RCC 7860 (cell line): Measurements from ENCODE around the gene CNDP2.

Experiments
- DNase-seq: peaks from one replicate; pipeline ENCODE4 v3.0.0-alpha.2; 2015; ENCODE audit warnings: low spot score
- FAIRE-seq: peaks from 2 replicates; lab custom pipeline; 2012; peaks lifted over from hg19 to GRCh38; lab: Jason Lieb, UNC

Gene CNDP2

DNA sequence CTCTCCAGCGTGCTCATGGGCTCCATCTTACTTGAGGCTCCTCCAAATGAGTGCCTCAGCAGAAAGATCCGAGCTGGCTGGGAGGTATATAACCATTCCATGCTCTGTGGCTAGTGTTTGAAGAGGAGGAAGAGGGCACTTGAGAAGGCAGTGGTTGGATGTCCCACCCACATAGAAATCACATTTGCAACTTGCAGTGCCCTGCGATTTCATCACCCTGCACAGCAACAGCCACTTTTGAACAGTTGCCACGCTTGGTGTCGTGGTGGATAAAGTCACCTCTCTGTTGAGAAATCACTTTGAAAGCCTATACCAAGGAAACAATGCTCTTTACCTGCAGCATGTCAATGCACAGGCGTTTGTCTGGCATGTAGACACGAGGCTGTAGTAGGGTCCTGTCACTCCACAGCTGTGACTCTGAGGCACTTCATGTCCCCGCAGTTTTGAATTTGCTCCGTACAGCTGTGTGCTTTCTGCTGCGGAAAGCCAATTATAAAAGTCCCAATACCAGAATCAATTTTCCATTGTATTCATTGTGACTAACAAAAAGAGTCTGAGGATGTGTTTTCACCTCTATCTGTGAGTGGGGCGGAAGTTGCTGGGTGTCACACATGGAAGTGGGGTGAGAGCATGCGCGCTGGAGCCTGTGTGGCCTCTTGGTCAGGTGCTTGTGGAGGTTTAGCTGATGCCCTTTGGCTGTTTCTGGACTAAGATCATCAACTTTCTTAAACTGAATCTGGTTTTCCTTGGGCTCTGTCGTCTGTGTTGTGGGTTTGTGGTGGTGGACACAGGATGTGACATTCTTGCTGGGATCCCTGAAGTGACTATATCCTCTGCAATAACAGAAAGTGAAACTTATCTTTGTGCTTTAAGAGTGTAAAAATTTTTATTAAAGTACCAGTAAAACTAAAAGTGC lies 2.8 kb downstream of the CNDP2 start:
- peak; percentile 73 for DNase-seq
- FAIRE-seq = peak; percentile 63

DNA sequence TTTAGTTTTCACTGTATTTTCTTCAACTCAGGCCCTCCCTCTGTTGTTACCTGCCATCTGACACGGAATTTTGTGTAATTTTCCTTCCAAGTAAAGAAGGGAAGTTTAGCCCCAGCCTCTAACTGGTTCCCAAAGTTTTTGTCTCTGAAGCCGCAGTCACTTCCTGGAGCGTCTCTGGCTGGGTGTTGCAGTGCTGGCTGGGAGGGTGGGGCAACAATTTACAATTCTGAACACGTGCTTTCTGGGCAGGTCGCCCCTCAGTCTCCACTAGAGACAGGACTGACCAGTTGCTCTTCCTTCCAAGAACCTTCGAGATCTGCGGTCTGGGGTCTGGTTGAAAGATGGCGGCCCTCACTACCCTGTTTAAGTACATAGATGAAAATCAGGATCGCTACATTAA lies 3.5 kb downstream of the CNDP2 start:
- DNase-seq (peak; percentile 73), FAIRE-seq (peak; percentile 53)

DNA sequence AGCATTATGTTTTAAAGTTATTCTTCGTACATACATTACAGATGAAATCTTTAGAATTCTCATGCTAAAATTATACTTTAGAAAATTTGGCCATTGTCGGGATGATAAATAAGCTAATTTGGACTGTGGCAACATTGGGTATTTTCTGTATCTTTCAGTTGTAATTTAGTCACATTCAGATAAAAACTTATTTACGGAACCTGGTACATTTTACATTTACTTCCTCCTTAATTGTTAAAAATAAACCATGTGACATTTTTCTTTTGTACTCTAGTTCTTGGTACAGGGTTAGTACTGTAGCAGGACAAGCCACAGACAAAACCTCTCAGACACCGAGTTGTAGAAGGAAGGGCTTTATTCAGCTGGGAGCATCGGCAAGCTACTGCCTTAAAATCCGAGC lies 4.2 kb downstream of the CNDP2 start:
- DNase-seq = no peak
- no peak for FAIRE-seq

DNA sequence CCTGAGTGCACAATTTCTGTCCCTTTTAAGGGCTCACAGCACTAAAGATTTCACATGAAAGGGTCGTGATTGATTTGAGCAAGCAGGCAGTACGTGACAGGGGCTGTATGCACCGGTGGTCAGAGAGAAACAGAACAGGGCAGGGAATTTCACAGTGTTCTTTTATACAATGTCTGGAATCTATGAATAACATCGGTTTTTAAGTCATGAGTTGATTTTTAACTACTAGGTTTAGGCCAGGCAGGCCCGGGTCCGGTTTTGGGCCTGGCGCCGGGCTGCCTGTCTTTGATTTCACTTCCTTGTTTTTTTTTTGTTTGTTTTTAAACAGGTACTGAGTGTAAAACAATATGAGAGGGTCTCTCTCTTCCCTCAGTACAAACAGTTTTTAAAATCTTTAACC lies 4.6 kb downstream of the CNDP2 start:
- DNase-seq = peak; percentile 56
- FAIRE-seq = peak; percentile 82

DNA sequence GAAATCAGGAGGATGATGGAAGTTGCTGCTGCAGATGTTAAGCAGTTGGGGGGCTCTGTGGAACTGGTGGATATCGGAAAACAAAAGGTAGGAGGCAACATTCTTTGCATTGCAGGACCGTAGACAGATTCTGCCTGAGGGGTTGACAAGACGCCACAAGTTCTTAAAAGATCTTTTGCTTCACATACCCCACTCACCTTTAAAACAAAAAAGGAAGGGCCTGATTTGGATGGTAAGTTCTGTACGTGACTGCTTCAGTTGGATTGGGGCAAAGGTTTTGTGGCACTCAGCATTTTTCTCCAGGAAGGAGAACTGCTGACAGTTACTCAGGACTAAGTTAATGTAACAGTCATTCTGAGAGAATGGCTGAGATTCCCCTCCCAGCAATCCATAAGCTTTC lies 5.2 kb downstream of the CNDP2 start:
- peak; percentile 43 for DNase-seq
- FAIRE-seq = peak; percentile 71

DNA sequence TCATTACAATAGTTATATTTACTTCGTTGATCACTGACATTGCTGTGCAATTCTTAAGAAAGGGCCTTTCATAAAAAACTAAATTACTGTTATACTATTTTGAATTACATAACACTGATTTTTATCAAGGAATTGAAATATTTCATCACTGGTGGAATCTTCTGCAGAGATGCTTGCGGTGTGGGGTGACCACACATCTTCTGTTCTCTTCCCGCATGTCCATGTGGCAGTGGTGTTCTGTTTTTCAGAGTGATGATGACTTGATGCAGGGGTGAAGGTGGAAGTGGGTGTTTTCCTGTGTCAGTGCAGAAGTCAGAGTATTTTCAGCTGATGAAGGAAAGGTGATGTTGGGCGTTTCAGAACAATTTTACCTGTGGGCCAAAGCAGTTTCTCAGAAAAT lies 7.0 kb downstream of the CNDP2 start:
- FAIRE-seq = no peak
- no peak for DNase-seq

DNA sequence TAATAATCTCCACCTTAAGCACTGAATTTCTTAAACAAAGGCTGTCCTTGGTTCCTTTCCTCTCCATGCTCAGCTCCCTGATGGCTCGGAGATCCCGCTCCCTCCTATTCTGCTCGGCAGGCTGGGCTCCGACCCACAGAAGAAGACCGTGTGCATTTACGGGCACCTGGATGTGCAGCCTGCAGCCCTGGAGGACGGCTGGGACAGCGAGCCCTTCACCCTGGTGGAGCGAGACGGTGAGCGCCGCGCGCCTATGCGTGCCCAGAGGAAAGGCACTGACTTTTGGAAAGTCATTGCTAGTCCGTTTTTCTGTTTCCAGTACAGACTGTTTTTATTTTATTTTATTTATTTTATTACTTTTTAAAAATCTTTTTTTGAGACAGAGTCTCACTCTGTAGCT lies 9.6 kb downstream of the CNDP2 start:
- FAIRE-seq (no peak), DNase-seq (no peak)

DNA sequence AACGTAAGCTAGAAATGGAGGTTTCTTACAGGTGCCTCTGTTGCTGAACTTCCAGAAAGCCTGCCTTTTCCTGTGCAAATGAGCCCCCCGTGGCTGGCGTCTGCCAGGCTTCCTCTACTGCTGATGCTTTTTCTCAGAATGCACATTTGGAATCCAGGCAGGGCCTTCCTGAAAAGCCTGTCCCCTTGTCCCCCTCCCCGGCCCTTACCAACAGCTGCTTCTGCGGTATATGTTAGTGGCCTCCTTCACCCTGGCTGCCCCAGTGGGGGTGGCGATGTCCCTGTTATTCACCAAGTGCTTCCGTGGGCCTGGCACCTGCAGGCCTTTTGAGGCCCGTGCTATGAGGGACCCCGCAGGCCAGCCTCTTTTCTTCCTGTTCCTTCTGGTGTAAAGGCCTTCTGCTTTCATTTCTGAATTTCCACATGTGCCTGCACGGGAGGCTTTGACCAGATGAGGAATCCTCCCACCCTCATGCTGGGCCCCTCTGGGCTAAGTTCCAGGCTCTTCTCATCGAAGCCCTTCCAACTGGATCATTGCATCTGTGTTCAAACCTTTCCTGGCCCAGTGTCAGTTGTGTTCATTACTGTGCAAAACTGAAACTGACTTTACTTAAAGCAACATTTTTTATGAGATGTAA lies 10.4 kb downstream of the CNDP2 start:
- no peak for FAIRE-seq

DNA sequence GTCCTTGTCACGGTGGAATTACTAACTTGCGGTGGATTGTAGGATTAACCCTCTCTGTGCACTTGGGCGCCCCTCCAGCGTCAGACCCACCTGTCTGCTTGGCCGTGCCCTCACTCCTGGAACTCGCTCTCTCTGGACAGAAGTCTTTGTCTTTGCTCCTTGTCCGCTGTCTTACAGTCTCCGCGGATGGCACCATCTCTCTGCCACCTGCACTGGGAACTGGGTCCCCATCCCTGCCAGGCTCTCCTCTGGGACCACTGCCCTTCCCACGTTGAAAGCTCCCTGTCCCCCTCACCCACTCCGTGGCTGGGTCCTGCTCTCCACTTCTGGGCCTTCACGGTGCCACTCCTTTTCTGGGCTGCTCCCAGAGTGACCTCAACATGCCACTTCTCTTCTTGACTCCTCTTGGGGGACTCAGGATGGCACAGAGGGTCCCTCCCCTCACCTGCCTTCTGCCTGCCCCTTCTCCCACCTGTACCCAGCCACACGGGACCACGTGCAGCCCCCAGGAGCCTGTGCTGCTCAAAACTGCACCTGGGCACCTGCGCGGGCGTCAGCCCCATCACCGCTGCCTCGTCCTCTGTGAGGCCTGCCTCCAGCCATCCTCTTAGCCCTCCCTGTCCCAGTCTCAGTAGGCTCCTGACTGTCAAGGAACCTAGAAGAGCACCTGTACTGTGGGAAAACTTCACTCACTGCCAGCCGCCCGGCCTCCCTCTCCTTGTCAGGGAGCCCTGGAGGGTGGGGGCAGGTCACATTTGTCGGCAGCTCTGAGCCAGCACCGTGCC lies 11.1 kb downstream of the CNDP2 start:
- FAIRE-seq (no peak), DNase-seq (no peak)

More for the DNA sequence above, 10.4 kb downstream of the CNDP2 start:
- DNase-seq = no peak

DNA sequence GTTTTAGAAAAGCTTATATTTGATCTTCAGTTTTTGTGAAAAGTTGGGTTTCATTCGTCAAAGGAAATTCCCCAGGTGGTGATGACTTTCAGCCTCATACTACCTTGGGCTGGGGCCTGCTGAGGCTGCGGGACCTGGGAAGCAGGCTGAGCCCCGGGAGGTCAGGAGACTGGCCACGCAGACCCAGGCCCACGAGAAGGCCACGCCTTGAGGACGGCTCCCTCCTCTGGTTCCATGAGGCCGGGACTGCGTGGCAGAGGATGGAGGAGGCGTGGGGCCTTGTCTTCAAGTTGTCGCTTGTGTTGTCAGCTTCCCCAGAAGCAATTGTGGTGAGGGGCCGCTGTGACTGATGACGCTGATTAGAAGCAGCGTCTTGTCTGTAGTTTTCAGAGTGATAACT lies 11.8 kb downstream of the CNDP2 start:
- FAIRE-seq = no peak
- no peak for DNase-seq

DNA sequence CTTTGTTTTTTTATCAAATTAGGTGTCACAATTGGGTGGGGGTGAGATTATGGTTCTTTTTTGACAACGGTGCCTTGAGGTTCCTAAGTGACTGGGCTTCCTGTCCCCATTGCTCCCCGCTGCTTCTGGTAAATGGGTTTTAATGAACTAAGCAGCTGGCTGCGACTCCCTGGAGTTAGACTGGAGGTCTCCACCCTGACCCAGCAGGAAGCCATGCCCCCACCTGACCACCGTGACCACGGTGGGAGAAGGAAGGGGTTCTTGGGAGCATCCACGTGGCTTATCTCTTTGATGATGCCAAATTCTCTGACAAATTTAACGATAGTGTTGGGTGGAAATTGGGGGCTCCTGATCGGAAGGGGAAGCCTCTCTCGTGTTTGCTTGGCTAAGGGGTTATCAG lies 12.2 kb downstream of the CNDP2 start:
- DNase-seq (no peak), FAIRE-seq (no peak)

DNA sequence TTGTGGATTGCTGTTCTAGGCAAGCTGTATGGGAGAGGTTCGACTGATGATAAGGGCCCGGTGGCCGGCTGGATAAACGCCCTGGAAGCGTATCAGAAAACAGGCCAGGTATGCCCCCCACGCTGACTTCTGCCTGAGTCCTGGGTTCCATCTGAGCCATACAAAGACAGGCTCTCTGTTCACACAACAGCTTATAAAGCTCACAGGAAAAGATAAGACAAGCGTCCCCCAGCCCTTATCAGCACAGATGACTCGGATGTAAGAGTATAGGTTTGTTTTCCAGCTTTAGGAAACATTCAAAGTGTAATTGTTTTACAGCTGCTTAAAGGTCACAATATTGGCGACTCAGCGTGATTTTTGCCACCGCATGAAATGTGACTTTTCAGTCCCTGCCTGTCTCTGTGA lies 12.7 kb downstream of the CNDP2 start:
- no peak for FAIRE-seq

DNA sequence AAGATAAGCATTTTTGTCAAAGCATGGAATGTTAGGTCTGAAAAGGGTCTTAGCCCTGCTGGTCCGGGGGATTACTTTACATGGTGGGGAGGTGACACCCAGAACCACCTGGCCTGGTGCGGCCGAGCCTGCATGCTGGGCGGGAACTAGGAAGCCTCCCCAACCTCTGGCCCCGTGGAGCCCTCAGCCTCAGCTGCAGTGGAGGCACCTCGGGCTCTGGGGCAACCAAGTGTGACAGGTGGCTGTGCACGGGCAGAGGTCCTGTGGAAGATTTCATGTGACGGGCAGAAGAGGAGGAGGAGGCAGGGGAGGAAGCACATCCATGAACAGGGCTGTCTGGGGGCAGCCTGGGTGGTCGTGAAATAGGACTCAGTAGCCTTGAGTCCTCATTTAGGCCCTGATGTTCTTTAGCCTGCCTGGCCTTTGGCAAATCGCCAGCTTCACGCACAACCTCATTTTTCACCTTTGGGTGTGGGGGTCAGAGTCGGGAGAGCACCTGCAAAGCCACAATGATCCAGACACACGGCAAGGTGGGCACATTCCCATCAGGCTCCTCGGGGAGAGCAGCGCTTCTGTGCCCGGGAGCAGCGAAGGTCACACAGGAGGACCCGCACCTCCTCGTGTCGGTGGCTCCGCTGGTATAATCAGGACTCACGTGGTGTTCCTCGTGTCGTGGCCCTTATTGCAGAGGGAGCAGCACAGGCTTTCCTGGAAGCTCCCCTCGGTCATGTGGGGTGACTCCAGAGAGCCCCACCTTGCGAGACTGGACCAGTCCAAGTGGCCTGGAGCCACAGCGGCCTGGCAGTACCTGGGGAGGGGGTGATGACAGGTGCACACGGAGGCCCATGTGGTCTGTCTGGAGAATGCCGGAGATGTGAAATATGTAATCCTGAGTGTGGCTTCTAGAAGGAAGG lies 13.9 kb downstream of the CNDP2 start:
- DNase-seq = no peak
- FAIRE-seq = no peak

More for the DNA sequence above, 12.7 kb downstream of the CNDP2 start:
- no peak for DNase-seq

DNA sequence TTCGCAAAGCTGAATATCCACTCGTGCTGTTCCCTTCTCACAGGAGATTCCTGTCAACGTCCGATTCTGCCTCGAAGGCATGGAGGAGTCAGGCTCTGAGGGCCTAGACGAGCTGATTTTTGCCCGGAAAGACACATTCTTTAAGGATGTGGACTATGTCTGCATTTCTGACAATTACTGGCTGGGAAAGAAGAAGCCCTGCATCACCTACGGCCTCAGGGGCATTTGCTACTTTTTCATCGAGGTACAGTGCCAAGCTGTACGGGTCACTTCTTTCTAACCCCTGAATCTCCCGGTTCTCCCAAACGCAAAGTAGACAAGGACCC lies 14.6 kb downstream of the CNDP2 start:
- DNase-seq = no peak
- no peak for FAIRE-seq

DNA sequence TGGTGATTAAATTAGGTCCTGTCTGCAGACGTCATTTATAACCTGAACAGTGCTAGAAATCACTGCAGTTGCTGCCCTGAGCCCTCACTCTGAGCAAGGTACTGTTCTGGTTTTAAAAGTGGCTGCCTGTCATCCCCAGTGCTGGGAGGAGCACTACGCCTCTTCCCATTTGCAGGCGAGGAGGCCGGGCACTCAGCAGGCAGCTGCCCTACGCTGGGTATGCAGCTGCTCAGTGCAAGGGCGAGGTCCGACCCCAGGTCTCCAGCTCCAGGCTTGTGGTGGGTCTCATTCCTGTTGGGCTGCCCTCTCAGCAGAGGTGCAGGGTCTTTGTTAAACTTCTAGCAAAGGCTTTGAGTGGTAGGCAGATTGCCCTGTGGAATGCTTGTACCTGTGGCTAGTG lies 15.7 kb downstream of the CNDP2 start:
- no peak for FAIRE-seq
- DNase-seq = no peak

DNA sequence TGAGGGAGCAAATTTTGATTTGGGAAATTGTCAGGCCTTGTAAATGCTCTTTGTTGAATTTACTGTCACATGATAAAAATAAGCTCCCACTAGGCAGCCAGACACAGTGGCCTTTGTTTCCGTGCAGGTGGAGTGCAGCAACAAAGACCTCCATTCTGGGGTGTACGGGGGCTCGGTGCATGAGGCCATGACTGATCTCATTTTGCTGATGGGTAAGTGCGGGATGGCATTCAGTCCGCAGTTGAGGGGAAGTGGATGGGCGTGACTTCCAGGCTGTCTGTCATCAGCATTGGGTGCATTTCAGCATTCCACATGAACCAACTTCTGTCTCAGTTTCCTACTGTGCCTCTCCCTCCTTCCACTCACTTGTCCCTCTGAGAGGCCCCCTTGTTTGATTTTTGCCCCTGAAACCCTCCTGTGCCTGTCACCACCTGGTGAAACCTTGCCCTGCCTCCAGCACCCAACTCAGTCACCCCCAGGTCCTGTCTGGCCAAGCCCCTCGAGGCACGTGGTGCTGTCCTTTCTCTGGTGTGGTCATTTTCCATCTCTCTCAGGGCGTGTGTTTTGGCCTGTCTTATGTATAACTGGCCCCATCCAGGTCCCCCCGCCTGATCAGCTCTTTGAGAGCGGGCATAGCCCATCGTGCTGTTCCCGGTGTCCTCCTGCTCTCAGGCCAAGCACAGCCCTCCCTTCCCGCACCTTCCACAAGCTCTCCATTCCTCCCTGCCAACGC lies 16.3 kb downstream of the CNDP2 start:
- no peak for DNase-seq
- FAIRE-seq = no peak

DNA sequence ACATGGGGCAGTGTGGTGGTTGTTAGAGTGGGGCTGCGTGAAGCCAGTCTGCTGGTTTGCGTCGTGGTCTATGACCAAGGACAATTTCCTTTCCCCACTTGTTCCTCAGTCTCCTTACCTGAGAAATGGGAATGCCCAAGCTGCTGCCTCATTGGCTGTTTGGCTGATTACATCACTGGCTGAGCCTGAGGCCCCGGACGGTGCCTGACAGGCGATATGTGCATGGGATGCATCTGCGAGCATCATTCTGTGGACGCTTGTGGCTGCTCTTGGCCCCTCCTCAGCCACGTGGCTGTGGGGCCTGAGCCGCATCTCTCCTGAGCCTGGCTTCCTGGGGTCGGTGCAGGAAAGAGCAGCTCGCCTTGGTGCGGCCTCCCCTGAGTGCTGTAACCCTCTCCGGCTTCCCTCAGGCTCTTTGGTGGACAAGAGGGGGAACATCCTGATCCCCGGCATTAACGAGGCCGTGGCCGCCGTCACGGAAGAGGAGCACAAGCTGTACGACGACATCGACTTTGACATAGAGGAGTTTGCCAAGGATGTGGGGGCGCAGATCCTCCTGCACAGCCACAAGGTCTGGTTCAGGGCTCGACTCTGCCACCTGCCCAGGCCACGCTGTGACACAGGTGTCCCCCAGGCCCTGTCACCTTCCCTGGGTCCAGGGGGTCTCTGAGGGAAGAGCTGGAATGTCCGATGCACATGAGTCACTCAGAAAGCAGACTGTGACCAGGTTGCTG lies 17.2 kb downstream of the CNDP2 start:
- FAIRE-seq = no peak
- no peak for DNase-seq

DNA sequence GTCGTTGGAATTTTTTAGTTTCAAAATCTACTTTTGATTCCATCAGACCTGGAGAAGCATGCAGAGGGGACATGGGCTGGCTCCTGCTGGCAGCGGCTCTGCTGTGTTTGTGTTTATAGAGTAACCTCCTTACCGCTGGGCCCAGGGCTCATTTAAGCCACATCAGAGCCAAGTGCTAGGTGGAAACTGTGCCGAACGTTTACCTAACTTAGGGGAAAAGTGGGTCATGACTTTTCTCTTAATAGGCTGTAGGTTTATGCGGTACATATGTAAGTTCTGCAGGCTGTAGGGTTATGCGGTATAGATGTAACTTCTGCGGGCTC lies 17.7 kb downstream of the CNDP2 start:
- FAIRE-seq = no peak
- no peak for DNase-seq

DNA sequence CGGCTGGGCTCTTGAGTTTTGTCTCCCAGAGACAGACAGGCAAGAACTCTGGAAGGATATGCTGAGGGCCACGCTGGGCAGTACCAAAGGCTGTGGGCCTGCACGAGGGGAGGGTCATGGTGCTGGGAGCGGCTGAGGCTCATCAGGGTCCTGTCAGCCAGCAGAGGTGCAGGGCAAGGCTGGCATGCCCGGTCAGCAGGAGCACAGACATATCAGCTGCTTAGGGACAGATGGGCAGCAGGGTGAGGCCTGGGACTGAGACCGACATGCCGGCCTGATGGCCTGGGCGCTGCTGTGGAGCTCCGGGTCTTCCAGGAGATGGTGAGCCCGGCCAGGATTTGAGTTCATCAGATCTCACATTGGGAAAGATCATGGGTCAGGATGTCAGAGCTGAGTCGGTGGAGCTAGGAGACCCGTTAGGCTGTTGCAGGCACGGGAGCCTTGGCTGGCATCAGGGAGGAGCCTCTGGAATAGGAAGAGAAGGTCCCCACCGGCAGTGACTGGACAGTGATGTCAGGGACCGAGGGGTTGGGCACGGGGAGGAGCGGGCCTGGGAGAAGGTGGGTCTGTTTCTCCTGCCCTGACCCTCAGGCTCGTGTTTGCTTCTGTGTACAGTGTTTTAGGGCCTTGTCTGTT lies 18.8 kb downstream of the CNDP2 start:
- no peak for FAIRE-seq
- no peak for DNase-seq
